Measurements from ENCODE around the gene RRAS2.

RRAS2 gene

DNA sequence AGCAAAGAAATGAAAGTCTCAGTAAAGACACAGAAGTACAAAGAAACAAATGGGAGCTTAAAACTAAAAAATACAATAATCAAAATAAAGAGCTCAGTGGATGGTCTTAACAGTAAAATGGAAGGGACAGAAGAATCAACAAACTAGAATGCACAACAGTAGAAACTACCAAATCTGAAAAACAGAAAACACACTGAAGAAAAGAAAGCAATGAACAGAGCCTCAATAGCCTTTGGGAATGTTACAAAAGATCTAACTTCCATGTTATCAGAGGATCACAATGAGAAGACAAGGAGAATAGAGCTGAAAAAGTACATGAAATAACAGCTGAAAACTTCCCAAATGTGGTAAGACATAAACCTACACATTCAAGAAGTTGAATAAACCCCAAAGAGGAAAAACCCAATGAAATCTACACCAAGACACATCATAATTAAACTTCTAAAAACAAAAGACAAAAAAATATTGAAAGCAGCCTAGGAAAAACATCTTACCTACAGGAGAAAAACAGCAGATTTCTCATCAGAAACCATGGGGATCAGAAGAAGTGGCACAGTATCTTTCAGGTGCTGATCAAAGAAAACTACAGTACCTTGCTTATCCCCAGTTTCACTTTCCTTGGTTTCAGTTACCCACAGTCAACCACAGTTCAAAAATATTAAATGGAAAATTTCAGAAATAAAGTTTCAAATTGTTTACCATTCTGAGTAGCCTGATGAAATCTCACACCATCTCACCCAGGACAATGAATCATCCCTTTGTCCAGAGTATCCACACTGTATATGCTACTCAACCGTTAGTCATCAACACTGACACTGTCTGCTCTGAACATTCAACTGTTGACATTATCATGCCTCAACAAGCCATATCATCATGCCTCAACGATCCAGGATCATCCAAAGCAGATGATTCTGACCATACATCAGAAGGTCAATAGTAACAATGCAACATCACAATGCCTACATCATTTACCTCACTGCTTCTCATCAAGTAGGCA lies 22.2 kb downstream of the RRAS2 start:
- peak overlapping the region; percentile 91 for H3K27ac Mint-ChIP-seq
- H3K36me3 Mint-ChIP-seq, result peaks cover 23% of the 10 kb centered on the region
- H3K9me3 Mint-ChIP-seq (ENCODE audit: low read depth), result peaks cover 14% of the 10 kb centered on the region
- H3K4me3 Mint-ChIP-seq, result peak overlapping the region; percentile 68
- no peaks in the 10 kb centered on the region for H3K27me3 Mint-ChIP-seq
- peaks cover 63% of the 10 kb centered on the region for H3K4me1 Mint-ChIP-seq (ENCODE audit: low read depth)

DNA sequence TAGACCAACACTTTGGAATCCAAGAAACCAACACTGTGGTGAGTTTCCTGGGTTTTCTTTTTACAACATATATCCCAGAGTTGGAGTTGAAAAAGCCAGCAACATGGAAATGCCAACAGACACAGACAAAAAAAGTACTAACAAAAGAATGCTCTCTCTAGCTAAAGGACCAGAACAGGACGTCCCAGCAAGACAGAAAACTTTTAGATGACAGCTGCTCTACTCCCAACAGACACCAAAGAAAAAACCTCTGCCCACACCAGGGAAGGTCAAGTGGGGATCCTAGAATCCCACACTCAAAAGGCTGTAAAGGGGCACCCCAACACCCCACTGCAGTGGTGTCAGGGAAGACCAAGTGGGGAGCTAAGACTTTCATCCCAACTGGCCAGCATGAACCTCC lies 23.3 kb downstream of the RRAS2 start:
- peaks cover 62% of the 10 kb centered on the region for H3K4me1 Mint-ChIP-seq (ENCODE audit: low read depth)
- peak overlapping the region; percentile 91 for H3K27ac Mint-ChIP-seq
- H3K4me3 Mint-ChIP-seq, result peak overlapping the region; percentile 68
- H3K36me3 Mint-ChIP-seq, result peaks cover 24% of the 10 kb centered on the region
- H3K9me3 Mint-ChIP-seq (ENCODE audit: low read depth), result peaks cover 14% of the 10 kb centered on the region
- H3K27me3 Mint-ChIP-seq, result no peaks in the 10 kb centered on the region

DNA sequence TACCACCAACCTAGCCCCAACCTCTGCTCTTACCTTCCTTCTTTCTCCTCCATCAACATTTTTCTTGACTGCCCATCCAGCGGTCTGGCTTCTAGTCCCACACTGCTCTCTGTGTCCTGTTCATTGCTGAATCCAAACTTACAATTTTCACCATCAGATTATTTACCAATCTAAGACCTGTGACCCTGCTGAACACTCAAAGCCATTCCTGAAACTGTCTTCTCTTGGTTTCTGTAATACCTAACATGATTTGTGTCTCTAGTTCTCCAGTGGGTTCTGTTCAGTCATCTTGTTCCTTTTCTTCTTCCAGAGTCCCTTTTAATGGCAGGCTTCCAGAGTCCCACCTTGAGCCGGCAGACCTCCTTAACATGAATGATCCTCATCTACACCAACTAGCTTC lies 24.1 kb downstream of the RRAS2 start:
- H3K27me3 Mint-ChIP-seq, result no peaks in the 10 kb centered on the region
- H3K36me3 Mint-ChIP-seq, result peaks cover 21% of the 10 kb centered on the region
- H3K4me1 Mint-ChIP-seq (ENCODE audit: low read depth), result peaks cover 56% of the 10 kb centered on the region
- H3K4me3 Mint-ChIP-seq, result peak overlapping the region; percentile 63
- H3K9me3 Mint-ChIP-seq (ENCODE audit: low read depth), result peaks cover 14% of the 10 kb centered on the region
- peak overlapping the region; percentile 91 for H3K27ac Mint-ChIP-seq

DNA sequence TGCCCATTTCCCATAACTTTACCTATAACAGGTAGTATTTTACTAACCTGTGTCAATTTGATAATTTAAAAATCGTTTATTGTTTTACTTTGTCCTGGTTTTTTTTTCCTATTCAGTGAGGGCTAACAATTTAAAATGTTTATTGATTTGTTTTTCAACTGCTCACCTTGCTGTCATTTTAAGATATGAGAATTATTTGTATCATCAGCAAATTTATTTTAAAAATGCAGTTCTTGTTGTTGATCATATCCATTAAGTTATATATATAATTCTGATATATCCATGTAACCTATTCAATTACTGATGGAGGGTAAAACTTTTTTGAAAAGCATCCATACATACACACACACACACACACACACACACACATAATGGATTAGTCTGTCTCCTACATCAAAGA lies 24.8 kb downstream of the RRAS2 start:
- H3K27me3 Mint-ChIP-seq, result no peaks in the 10 kb centered on the region
- H3K4me3 Mint-ChIP-seq, result no peak overlapping the region
- H3K4me1 Mint-ChIP-seq (ENCODE audit: low read depth), result peaks cover 56% of the 10 kb centered on the region
- peaks cover 14% of the 10 kb centered on the region for H3K9me3 Mint-ChIP-seq (ENCODE audit: low read depth)
- peaks cover 21% of the 10 kb centered on the region for H3K36me3 Mint-ChIP-seq
- H3K27ac Mint-ChIP-seq, result peak overlapping the region; percentile 91

DNA sequence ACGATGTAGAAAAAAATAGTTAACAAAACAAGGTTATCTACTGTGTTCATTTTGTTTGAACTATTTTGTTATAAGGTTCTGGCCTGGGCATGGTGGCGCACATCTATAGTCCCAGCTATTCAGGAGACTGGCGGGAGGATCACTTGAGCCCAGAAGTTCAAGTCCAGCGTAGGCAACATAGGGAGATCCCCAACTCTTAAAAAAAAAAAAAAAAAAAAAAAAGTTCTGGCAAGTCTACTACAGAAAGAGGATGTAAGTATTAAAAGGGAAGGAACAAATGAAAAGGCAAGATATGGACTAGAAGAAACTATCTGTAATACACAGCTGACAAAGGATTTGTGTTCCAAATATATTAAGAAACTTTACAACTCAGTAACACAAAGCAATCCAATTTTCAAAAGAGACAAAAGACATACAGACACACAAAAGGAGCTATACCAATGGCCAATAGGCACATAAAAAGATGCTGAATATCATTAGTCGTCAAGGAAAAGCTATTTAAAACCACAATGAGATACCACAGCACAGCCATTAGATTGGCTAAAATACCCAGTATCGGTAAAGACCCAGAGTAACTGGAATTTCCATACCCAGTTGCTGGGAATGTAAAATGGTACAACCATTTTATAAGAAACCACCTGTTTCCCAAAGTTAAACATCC lies 27.4 kb downstream of the RRAS2 start:
- peaks cover 52% of the 10 kb centered on the region for H3K4me1 Mint-ChIP-seq (ENCODE audit: low read depth)

DNA sequence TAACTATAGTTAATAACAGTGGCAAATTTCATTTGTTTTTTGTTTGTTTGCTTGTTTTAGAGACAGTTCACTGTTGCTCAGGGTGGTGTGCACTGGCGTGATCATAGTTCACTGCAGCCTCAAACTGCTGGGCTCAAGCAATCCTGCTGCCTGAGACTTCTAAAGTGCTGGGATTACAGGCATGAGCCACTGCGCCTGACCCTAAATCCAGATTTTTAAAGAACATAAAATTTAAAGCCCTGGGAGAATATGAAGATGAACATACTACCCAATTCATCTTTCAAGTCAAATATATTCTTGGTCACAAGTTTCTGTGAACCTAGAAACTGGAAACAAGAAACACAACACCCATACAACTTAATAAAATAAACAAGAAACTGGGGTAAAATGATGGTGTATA lies 28.1 kb downstream of the RRAS2 start:
- H3K9me3 Mint-ChIP-seq (ENCODE audit: low read depth), result peaks cover 7% of the 10 kb centered on the region
- H3K27me3 Mint-ChIP-seq, result no peaks in the 10 kb centered on the region
- H3K4me3 Mint-ChIP-seq, result no peak overlapping the region
- peaks cover 16% of the 10 kb centered on the region for H3K36me3 Mint-ChIP-seq
- H3K4me1 Mint-ChIP-seq (ENCODE audit: low read depth), result peaks cover 46% of the 10 kb centered on the region
- no peak overlapping the region for H3K27ac Mint-ChIP-seq

More for the DNA sequence above, 27.4 kb downstream of the RRAS2 start:
- no peak overlapping the region for H3K27ac Mint-ChIP-seq
- H3K36me3 Mint-ChIP-seq, result peaks cover 21% of the 10 kb centered on the region
- H3K4me3 Mint-ChIP-seq, result no peak overlapping the region
- peaks cover 14% of the 10 kb centered on the region for H3K9me3 Mint-ChIP-seq (ENCODE audit: low read depth)
- H3K27me3 Mint-ChIP-seq, result no peaks in the 10 kb centered on the region

DNA sequence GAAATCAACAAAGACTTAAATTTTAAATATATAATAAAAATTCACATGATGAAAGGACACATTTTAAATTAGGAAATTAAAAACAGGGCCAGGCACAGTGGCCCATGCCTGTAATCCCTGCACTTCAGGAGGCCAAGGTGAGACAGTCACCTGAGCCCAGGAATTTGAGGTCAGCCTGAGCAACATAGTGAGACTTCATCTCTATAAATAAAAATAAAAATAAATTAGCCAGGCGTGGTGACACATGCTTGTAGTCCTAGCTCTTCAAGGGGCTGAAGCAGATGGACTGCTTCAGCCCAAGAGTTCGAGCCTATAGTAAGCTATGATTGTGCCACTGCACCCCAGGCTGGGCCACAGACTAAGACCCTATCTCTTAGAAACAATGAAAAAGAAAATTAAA lies 29.3 kb downstream of the RRAS2 start:
- H3K9me3 Mint-ChIP-seq (ENCODE audit: low read depth), result peaks cover 1% of the 10 kb centered on the region
- H3K27ac Mint-ChIP-seq, result no peak overlapping the region
- H3K36me3 Mint-ChIP-seq, result peaks cover 10% of the 10 kb centered on the region
- no peaks in the 10 kb centered on the region for H3K27me3 Mint-ChIP-seq
- peaks cover 37% of the 10 kb centered on the region for H3K4me1 Mint-ChIP-seq (ENCODE audit: low read depth)
- no peak overlapping the region for H3K4me3 Mint-ChIP-seq

DNA sequence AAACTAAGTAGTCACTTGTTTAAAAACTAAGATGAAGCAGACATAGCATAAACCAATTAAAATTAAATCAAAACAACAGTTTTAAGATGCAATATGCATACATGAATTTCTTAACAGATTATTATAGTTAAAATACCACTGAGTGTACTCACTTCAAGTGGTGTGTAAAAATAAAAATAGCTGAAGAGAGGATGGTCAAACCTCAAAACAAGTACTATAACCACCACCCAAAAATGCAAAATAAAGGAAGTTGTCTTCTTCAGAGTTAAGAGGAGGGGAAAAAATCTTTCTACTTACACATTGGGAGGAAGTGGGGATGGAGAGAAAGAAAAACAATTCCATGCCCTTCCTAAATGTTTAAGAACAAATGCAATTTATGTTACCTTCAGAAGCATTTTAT lies 31.9 kb downstream of the RRAS2 start:
- Mint-ChIP-seq H3K27ac (no peak overlapping the region), H3K36me3 (peaks cover 9% of the 10 kb centered on the region), H3K27me3 (no peaks in the 10 kb centered on the region), H3K9me3 (ENCODE audit: low read depth) (no peaks in the 10 kb centered on the region), H3K4me3 (no peak overlapping the region), H3K4me1 (ENCODE audit: low read depth) (peaks cover 39% of the 10 kb centered on the region)

DNA sequence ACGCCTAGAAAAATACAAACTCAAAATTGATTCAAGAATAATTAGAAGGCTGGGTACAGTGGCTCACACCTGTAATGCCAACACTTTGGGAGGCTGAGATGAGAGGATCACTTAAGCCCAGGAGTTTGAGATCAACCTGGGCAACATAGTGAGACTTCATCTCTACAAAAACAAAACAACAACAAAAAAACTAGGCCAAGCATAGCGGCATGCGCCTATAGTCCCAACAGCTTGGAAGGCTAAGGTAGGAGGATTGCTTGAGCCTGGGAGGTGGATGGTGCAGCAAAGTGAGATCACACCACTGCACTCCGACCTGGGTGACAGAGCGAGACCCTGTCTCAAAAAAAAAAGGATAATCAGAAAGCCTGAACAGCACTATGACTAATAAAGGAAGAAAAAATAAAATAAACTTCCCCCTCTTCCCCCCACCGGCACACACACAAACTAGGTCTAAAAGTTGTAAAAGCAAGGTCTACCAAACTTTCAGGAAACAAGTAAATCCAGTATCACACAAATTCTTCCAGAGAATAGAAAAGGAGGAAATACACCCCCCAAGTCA lies 35.8 kb downstream of the RRAS2 start:
- H3K27ac Mint-ChIP-seq, result no peak overlapping the region
- H3K27me3 Mint-ChIP-seq, result no peaks in the 10 kb centered on the region
- peaks cover 55% of the 10 kb centered on the region for H3K4me1 Mint-ChIP-seq (ENCODE audit: low read depth)
- H3K36me3 Mint-ChIP-seq, result peaks cover 4% of the 10 kb centered on the region
- no peaks in the 10 kb centered on the region for H3K9me3 Mint-ChIP-seq (ENCODE audit: low read depth)
- no peak overlapping the region for H3K4me3 Mint-ChIP-seq

DNA sequence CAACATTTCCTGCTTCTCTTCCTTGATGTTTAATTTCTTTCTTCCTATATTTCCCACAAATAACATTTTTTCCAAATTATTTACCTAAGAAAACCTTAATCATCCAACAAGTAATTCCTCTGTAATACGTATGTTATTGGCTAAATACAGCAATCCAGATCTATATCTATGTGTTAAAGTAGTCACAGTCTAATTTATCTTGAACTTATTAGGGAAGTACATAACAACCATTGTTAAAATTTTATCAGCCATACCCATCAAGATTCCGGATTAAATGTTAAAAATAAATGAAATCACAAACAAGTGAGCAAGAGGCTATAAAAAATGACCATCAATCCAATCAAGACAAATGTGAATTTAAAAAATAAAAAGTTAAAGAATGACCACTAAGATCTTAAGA lies 36.5 kb downstream of the RRAS2 start:
- peaks cover 4% of the 10 kb centered on the region for H3K36me3 Mint-ChIP-seq
- no peaks in the 10 kb centered on the region for H3K9me3 Mint-ChIP-seq (ENCODE audit: low read depth)
- H3K27ac Mint-ChIP-seq, result no peak overlapping the region
- H3K27me3 Mint-ChIP-seq, result no peaks in the 10 kb centered on the region
- peaks cover 53% of the 10 kb centered on the region for H3K4me1 Mint-ChIP-seq (ENCODE audit: low read depth)
- H3K4me3 Mint-ChIP-seq, result no peak overlapping the region

DNA sequence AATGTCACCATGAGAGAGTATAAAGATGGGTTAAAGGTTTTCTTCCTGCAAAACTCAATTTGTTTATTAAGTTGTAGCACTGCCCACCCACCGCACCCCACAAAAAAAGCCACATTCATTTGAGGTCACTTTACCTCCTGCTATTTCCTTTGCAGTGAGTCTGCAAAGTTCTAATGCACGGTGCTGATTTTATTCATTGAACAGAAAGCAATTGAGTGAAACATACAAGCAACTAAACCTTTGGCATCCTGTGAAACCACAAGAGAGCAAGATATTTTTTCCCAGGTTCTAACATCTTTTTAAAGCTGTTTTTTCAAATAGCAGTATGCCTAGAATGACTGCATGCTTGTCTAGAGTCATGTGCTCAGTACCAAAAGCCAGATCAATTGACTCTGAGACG lies 39.0 kb downstream of the RRAS2 start:
- H3K27ac Mint-ChIP-seq, result peak overlapping the region; percentile 73
- H3K36me3 Mint-ChIP-seq, result peaks cover 4% of the 10 kb centered on the region
- peak overlapping the region; percentile 60 for H3K4me3 Mint-ChIP-seq
- H3K27me3 Mint-ChIP-seq, result no peaks in the 10 kb centered on the region
- H3K4me1 Mint-ChIP-seq (ENCODE audit: low read depth), result peaks cover 57% of the 10 kb centered on the region
- no peaks in the 10 kb centered on the region for H3K9me3 Mint-ChIP-seq (ENCODE audit: low read depth)

DNA sequence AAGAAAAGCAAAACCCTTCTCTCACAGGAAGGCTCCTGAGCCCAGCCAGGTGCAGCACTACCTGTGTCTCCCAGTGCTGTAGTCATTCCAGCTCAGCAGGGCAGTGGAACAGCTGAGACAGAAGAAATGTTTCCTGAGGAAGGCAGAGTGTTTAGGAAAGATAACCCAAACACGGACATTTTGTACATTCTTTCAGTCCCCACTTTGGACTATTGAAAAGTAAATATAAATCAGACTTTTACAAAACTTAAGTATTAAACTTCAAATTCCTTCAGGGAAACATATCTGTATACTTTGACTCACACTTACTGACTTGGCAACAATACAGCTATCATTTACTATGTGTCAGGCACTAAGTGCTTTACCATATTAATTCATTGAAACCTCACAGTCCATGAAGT lies 40.4 kb downstream of the RRAS2 start:
- Mint-ChIP-seq H3K4me1 (ENCODE audit: low read depth) (peaks cover 61% of the 10 kb centered on the region), H3K27ac (peak overlapping the region; percentile 46), H3K4me3 (no peak overlapping the region), H3K36me3 (peaks cover 3% of the 10 kb centered on the region), H3K27me3 (no peaks in the 10 kb centered on the region), H3K9me3 (ENCODE audit: low read depth) (no peaks in the 10 kb centered on the region)

DNA sequence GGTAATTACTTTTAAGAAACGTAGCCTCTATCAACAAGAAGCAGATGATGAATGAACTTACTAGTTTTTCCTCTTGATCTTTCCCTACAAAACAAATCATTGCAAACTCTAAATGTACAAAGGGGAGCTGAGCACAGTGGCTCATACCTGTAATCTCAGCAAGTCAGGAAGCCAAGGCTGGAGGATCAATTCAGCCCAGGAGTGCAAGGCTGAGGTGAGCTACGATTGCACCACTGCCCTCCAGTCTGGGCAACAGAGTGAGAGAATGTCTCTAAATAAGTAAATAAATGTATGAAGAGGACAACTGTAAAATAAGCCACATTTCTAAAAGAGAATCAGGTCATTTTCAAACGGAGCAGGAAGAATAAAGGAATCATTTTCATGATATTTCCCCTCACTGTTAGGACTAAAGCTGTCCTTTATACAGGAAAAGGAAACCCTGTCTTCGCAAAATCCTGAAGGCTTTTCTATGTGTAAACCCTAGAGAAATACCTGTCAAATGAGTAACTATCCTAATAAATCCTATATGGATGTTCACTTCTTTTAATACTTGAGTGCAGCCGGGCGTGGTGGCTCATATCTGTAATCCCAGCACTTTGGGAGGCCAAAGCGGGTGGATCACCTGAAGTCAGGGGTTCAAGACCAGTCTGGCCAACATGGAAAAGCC lies 41.2 kb downstream of the RRAS2 start:
- Mint-ChIP-seq H3K27me3 (no peaks in the 10 kb centered on the region), H3K4me1 (ENCODE audit: low read depth) (peaks cover 66% of the 10 kb centered on the region), H3K36me3 (peaks cover under 1% of the 10 kb centered on the region), H3K27ac (no peak overlapping the region), H3K4me3 (no peak overlapping the region), H3K9me3 (ENCODE audit: low read depth) (no peaks in the 10 kb centered on the region)

DNA sequence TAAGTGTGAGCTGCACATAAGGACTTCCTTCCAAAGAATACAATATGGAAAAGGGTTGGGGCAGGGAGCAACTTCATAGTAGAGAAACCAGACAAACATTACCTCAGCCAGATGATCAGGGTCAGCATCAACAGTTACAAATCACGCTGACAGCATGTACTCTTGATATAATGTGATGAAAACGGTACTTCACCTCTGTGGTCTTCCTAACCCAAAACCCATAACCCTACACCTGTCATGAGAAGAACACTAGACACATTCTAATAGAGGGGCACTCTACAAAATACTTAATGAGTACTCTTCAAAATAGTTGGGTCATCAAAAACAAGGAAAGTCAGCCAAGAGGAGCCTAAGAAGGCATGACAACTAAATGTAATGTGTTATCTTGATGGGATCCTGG lies 43.9 kb downstream of the RRAS2 start:
- Mint-ChIP-seq H3K9me3 (ENCODE audit: low read depth) (no peaks in the 10 kb centered on the region), H3K4me3 (no peak overlapping the region), H3K36me3 (no peaks in the 10 kb centered on the region), H3K27me3 (no peaks in the 10 kb centered on the region), H3K4me1 (ENCODE audit: low read depth) (peaks cover 57% of the 10 kb centered on the region), H3K27ac (peak overlapping the region; percentile 24)

DNA sequence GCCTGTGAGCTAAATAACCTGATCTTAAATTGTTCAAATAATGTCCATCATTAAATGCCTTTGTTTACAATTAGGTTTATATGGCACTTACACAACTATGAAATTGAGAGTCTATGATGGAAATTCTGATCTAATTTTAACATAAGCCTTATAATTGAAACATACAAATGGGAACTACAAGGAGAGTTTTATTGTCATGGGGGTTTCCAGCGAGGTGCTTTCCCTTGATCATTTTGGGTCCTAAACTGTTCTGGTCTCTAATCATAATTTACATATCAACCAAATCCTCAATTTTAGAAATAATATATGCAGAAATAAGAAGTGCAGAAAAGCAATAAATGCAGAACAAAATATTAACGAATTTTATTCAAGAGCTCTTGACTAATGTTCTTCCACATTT lies 44.9 kb downstream of the RRAS2 start:
- Mint-ChIP-seq H3K36me3 (no peaks in the 10 kb centered on the region), H3K27me3 (no peaks in the 10 kb centered on the region), H3K27ac (peak overlapping the region; percentile 90), H3K9me3 (ENCODE audit: low read depth) (no peaks in the 10 kb centered on the region), H3K4me3 (peak overlapping the region; percentile 60), H3K4me1 (ENCODE audit: low read depth) (peaks cover 50% of the 10 kb centered on the region)
